Endothelial cell of umbilical vein (primary cell): ENCODE results near the gene RILP.

Experiments used
- GATA2 ChIP-seq: IDR thresholded peaks from 2 replicates; pipeline ENCODE4 v1.7.0; 2011; ENCODE audit warnings: low read depth, mild to moderate bottlenecking, moderate library complexity, mixed read lengths, low read length; ENCODE audit not compliant: insufficient read length, insufficient read depth
- JUN ChIP-seq: IDR thresholded peaks from 2 replicates; pipeline ENCODE4 v1.6.1; 2011; ENCODE audit warnings: borderline replicate concordance, low read depth; ENCODE audit not compliant: insufficient read length, insufficient read depth
- POLR2A ChIP-seq: IDR thresholded peaks from 2 replicates; pipeline ENCODE4 v1.6.1; 2012; ENCODE audit warnings: low read depth, mild to moderate bottlenecking, control low read depth, low read length
- POLR2AphosphoS5 ChIP-seq: IDR thresholded peaks from 2 replicates; pipeline ENCODE4 v1.6.1; 2012; ENCODE audit warnings: low read depth, mild to moderate bottlenecking, control low read depth, low read length, moderate library complexity; ENCODE audit not compliant: insufficient read depth
- TF ChIP-seq, protein P1 (sequence below), 2 donors: IDR thresholded peaks; 1 replicate in 1 of 2; 2 replicates in 1 of 2; pipeline ENCODE4 v1.5.1; 2011; ENCODE audit warnings: low read length in 2 of 2, mild to moderate bottlenecking in 2 of 2, moderate library complexity in 2 of 2, control low read depth in 1 of 2, inconsistent platforms in 1 of 2, low read depth in 1 of 2; ENCODE audit not compliant: insufficient read depth in 1 of 2; ENCODE audit errors: extremely low read depth in 1 of 2

DNA sequence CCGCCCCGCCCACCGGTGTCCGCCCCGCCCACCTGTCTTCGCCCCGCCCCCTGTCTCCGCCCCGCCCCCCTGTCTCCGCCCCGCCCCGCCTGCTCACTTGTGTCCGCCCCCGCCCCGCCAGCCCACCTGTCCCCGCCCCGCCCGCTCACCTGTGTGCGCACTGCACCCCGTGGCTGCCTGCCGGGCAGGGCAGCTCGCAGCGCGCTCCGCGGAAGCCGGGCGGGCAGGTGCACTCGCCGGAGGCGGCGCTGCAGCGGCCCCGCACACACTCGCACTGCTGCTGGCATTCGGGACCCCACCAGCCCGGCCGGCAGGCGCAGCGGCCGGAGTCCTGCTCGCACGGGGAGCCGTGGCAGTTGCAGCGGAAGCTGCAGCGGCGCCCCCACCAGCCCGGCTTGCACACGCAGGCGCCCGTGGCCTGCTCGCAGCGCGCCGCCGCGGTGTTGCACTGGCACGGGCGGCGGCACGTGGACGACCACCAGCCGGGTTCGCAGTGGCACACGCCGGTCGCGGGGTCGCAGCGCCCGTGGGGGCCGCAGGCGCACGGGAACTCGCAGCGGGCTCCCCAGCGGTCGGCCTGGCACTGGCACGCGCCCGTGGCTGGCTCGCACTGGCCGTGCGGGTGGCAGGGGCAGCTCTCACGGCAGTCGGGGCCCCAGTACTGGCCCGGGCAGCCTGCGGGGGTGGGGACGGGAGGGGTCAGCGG, 6.2 kb downstream of the RILP start:
- TF ChIP-seq, protein P1, sequence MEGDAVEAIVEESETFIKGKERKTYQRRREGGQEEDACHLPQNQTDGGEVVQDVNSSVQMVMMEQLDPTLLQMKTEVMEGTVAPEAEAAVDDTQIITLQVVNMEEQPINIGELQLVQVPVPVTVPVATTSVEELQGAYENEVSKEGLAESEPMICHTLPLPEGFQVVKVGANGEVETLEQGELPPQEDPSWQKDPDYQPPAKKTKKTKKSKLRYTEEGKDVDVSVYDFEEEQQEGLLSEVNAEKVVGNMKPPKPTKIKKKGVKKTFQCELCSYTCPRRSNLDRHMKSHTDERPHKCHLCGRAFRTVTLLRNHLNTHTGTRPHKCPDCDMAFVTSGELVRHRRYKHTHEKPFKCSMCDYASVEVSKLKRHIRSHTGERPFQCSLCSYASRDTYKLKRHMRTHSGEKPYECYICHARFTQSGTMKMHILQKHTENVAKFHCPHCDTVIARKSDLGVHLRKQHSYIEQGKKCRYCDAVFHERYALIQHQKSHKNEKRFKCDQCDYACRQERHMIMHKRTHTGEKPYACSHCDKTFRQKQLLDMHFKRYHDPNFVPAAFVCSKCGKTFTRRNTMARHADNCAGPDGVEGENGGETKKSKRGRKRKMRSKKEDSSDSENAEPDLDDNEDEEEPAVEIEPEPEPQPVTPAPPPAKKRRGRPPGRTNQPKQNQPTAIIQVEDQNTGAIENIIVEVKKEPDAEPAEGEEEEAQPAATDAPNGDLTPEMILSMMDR (IDR thresholded peaks at IDR 0.05; ENCODE audit: extremely low read depth in 1 of 2, insufficient read depth in 1 of 2, low read depth in 1 of 2, low read length in 2 of 2), result peak; percentile 16 to 29
- TF ChIP-seq JUN, result no peak
- no peak for TF ChIP-seq POLR2A
- TF ChIP-seq GATA2, result no peak
- no peak for TF ChIP-seq POLR2AphosphoS5
